ENCODE measurements around the gene MED28. TPM values are rescaled to one million over a fixed set of nuclear protein-coding genes. Genes with fewer than 3 reads are reported as not detected.

MED28 gene
- polyA plus RNA-seq, 1 of the 3 experiments (the other 2 are of a cell fraction), result 7.5 TPM

GRCh38 chr4:17565846-17566245 lies 48.6 kb upstream of the MED28 start (continued):
- TF ChIP-seq REST (IDR thresholded peaks at IDR 0.05; ENCODE audit: low read depth, low read length), result no peak
- no peak for TF ChIP-seq TAF1 (IDR thresholded peaks at IDR 0.05; ENCODE audit: borderline replicate concordance, low read depth, low read length)

- Histone ChIP-seq H3K27me3 (ENCODE audit: insufficient read depth) (no peaks in the 10 kb centered on the region; the same call in 1 of the 2 replicates), H3K27ac (ENCODE audit: low read depth in 2 of 2, low read length in 1 of 2) (no peak overlapping the region), H3K9me2 (no peaks in the 10 kb centered on the region), H2AFZ (ENCODE audit: low read depth) (no peak overlapping the region), H3K9me3 (no peaks in the 10 kb centered on the region), H3K4me2 (no peak overlapping the region), H3K4me3 (ENCODE audit: low read depth in 2 of 2, low read length in 1 of 2) (no peak overlapping the region), H4K20me1 (ENCODE audit: insufficient read depth) (no peaks in the 10 kb centered on the region), H3K4me1 (ENCODE audit: control insufficient read depth in 1 of 2, insufficient read depth in 2 of 2, low read depth in 1 of 2, low read length in 1 of 2) (peaks cover 0 to 4% of the 10 kb centered on the region in 2 experiments; a peak in 1 of 4 replicates), H3F3A (replicated peaks; ENCODE audit: insufficient read depth) (no peaks in the 10 kb centered on the region), H3K9ac (no peak overlapping the region), H3K79me2 (ENCODE audit: insufficient read depth) (no peaks in the 10 kb centered on the region), H3K36me3 (replicated peaks in 1 of 2; ENCODE audit: control insufficient read depth in 1 of 2, insufficient read depth in 2 of 2, low read length in 1 of 2) (no peaks in the 10 kb centered on the region)
- TF ChIP-seq FOSL2 (IDR thresholded peaks at IDR 0.05; ENCODE audit: borderline replicate concordance, low read depth), result no peak
- TF ChIP-seq USF1 (IDR thresholded peaks at IDR 0.05; ENCODE audit: borderline replicate concordance, low read depth), result no peak
- TF ChIP-seq ZBTB33 (IDR thresholded peaks at IDR 0.05; ENCODE audit: borderline replicate concordance, low read depth), result no peak
- no peak for TF ChIP-seq PBX3 (IDR thresholded peaks at IDR 0.05)
- TF ChIP-seq FOXJ3 (CRISPR knock-in tag; IDR thresholded peaks at IDR 0.05), result no peak
- TF ChIP-seq EP300 (IDR thresholded peaks at IDR 0.05; ENCODE audit: borderline replicate concordance in 1 of 2, low read depth in 1 of 2, low read length in 1 of 2), result no peak
- TF ChIP-seq RXRA (IDR thresholded peaks at IDR 0.05; ENCODE audit: borderline replicate concordance, low read depth), result no peak
- no peak for TF ChIP-seq MAX (IDR thresholded peaks at IDR 0.05; ENCODE audit: low read depth)
- TF ChIP-seq NRF1 (IDR thresholded peaks at IDR 0.05; ENCODE audit: low read depth, low read length), result no peak
- no peak for TF ChIP-seq SMC3 (IDR thresholded peaks at IDR 0.05; ENCODE audit: low read depth, low read length)
- TF ChIP-seq ELF1 (IDR thresholded peaks at IDR 0.05), result no peak
- no peak for TF ChIP-seq GABPA (IDR thresholded peaks at IDR 0.05; ENCODE audit: low read depth)
- TF ChIP-seq SIN3A (IDR thresholded peaks at IDR 0.05; ENCODE audit: borderline replicate concordance, low read depth, low read length), result no peak
- TF ChIP-seq RAD21 (IDR thresholded peaks at IDR 0.05; ENCODE audit: low read length), result no peak
- POLR2A ChIA-PET, result no interaction called here
- DNase-seq, result no peak
- CTCF ChIA-PET, result interaction anchor here (1.7 to 1.8 kb wide), 2 partner anchors 18 to 69 kb away, joined by 4 to 9 read pairs; no protein-coding TSS in a partner anchor
- WGBS (ENCODE audit: low lambda C conversion rate), result 40% methylated on average over 2 of the region's 2 CpGs
Observed at GRCh38 chr4:17567271-17567670, 47.2 kb upstream of the MED28 start.

Data from SK-N-SH (cell line).